Measurements from ENCODE around the gene GRIP2.

DNA sequence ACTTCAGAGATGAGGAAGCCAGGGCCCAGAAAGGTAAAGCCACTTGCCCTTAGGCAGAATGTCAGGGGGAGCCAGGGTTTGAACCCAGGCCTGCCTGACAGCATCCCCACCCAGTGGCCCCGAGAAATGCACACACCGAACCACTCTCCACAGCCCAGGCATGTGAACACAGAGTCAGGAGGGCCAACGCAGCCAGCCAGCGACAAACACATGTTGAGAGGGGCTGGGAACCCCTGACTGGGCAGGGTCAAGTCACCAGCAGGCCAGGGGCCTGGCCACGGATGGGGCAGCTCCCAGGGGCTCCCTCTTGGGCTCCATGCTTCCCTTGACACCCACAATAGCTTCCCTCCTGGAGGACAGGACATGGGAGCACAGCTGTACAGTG is 5.1 kb upstream of the GRIP2 start:
- no peak for TF ChIP-seq EZH2 (optimal IDR thresholded peaks at IDR 0.05; ENCODE audit: low read depth, low read length)
- TF ChIP-seq, protein P1, sequence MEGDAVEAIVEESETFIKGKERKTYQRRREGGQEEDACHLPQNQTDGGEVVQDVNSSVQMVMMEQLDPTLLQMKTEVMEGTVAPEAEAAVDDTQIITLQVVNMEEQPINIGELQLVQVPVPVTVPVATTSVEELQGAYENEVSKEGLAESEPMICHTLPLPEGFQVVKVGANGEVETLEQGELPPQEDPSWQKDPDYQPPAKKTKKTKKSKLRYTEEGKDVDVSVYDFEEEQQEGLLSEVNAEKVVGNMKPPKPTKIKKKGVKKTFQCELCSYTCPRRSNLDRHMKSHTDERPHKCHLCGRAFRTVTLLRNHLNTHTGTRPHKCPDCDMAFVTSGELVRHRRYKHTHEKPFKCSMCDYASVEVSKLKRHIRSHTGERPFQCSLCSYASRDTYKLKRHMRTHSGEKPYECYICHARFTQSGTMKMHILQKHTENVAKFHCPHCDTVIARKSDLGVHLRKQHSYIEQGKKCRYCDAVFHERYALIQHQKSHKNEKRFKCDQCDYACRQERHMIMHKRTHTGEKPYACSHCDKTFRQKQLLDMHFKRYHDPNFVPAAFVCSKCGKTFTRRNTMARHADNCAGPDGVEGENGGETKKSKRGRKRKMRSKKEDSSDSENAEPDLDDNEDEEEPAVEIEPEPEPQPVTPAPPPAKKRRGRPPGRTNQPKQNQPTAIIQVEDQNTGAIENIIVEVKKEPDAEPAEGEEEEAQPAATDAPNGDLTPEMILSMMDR (IDR thresholded peaks at IDR 0.05; ENCODE audit: low read length) = no peak
